Measurements from ENCODE around the gene CACNG6. TPM values are rescaled to one million over a fixed set of nuclear protein-coding genes. Genes with fewer than 3 reads are reported as not detected.

Gene CACNG6
- total RNA-seq, 2 experiments from 2014 or later: not detected

DNA sequence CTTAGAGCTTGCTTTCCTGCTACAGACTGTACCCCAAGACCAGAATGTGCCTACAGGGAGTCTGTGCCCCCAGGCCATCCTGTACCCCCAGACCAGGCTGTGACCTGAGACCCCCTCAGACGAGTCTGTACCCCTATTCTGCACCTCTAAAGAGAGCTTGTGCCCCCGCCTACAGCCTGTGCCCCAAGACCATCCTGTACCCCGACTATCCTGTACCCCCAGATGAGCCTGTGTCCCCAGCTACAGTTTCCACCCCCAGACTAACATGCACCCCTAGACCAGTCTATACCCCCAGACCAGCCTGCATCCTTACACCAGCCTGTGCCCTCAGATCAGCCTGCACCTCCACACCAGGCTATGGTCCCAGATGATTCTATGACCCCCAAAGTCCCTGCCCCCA lies 2.0 kb downstream of the CACNG6 start:
- no peak for DNase-seq
- no peak overlapping the region for H3K27ac Mint-ChIP-seq
- H3K4me1 Mint-ChIP-seq: no peaks in the 10 kb centered on the region
- POLR2A ChIA-PET: no interaction called here
- no peaks in the 10 kb centered on the region for H3K9me3 Mint-ChIP-seq
- CTCF ChIA-PET: no interaction called here
- H3K27me3 Mint-ChIP-seq: peaks cover 42% of the 10 kb centered on the region
- H3K4me3 Mint-ChIP-seq: no peak overlapping the region
- no peaks in the 10 kb centered on the region for H3K36me3 Mint-ChIP-seq (ENCODE audit: low read depth)

GRCh38 chr19:53994811-53995210 lies 3.4 kb downstream of the CACNG6 start:
- Mint-ChIP-seq H3K27me3 (peaks cover 42% of the 10 kb centered on the region), H3K36me3 (ENCODE audit: low read depth) (no peaks in the 10 kb centered on the region), H3K4me1 (no peaks in the 10 kb centered on the region), H3K27ac (no peak overlapping the region), H3K4me3 (no peak overlapping the region), H3K9me3 (no peaks in the 10 kb centered on the region)
- POLR2A ChIA-PET: interaction anchor here (0.6 kb wide), 1 partner anchor 1787 kb away, joined by 6 read pairs; no protein-coding TSS in a partner anchor
- CTCF ChIA-PET: interaction anchor here (0.9 kb wide), 1 partner anchor 202 kb away, joined by 3 read pairs; no protein-coding TSS in a partner anchor
- no peak for DNase-seq

DNA sequence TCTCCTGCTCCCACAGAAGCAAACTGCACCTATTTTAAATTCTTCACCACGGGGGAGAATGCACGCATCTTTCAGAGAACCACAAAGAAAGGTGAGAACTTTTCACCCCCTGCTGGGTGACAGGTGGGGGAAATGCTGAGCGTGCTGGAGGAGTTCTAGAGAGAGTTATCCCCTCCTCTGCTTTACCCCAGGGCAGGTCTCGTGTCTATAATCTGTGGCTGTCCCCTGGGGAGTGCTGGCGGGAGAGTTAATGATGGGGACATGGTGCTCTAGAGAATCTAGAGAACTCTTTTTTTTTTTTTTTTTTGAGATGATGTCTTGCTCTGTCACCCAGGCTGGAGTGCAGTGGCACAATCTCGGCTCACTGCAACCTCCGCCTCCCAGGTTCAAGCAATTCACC lies 6.8 kb downstream of the CACNG6 start:
- no peak for DNase-seq
- Mint-ChIP-seq H3K9me3 (no peaks in the 10 kb centered on the region), H3K36me3 (ENCODE audit: low read depth) (no peaks in the 10 kb centered on the region), H3K4me3 (no peak overlapping the region), H3K27ac (no peak overlapping the region), H3K27me3 (peaks cover 29% of the 10 kb centered on the region), H3K4me1 (no peaks in the 10 kb centered on the region)
- CTCF ChIA-PET: no interaction called here
- POLR2A ChIA-PET: no interaction called here

DNA sequence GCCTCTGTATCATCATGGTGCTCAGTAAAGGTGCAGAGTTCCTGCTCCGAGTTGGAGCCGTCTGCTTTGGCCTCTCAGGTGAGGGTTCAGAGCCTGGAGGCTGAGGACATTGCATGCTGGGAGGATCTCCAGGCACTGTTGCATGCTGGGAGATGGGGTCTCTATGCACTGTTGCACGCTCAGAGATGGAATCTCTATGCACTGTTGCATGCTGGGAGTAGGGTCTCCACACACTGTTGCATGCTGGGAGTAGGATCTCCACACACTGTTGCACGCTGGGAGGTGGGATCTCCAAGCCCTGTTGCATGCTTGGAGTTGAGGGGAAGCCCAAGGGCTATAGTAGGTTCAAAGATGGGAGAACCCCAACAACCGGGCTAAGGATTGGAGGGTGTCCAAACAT lies 8.3 kb downstream of the CACNG6 start:
- Mint-ChIP-seq H3K36me3 (ENCODE audit: low read depth) (no peaks in the 10 kb centered on the region), H3K9me3 (no peaks in the 10 kb centered on the region), H3K4me3 (no peak overlapping the region), H3K4me1 (no peaks in the 10 kb centered on the region), H3K27me3 (peaks cover 15% of the 10 kb centered on the region), H3K27ac (no peak overlapping the region)
- ChIA-PET POLR2A (no interaction called here), CTCF (no interaction called here)
- DNase-seq: no peak

- no peak for DNase-seq
- Mint-ChIP-seq H3K4me3 (no peak overlapping the region), H3K27ac (no peak overlapping the region), H3K9me3 (no peaks in the 10 kb centered on the region), H3K4me1 (no peaks in the 10 kb centered on the region), H3K27me3 (peaks cover 2% of the 10 kb centered on the region), H3K36me3 (ENCODE audit: low read depth) (no peaks in the 10 kb centered on the region)
- ChIA-PET CTCF (interaction anchor here (0.7 kb wide), 1 partner anchor 10 kb away, joined by 3 read pairs; no protein-coding TSS in a partner anchor), POLR2A (no interaction called here)
These were observed 10.1 kb downstream of the CACNG6 start for GRCh38 chr19:54001496-54001895.

GRCh38 chr19:54002495-54003315 lies 11.3 kb downstream of the CACNG6 start:
- DNase-seq: no peak
- ChIA-PET POLR2A (no interaction called here), CTCF (no interaction called here)
- H3K36me3 Mint-ChIP-seq (ENCODE audit: low read depth): no peaks in the 10 kb centered on the region
- no peaks in the 10 kb centered on the region for H3K9me3 Mint-ChIP-seq
- H3K27ac Mint-ChIP-seq: no peak overlapping the region
- no peaks in the 10 kb centered on the region for H3K4me1 Mint-ChIP-seq
- no peak overlapping the region for H3K4me3 Mint-ChIP-seq
- no peaks in the 10 kb centered on the region for H3K27me3 Mint-ChIP-seq

DNA sequence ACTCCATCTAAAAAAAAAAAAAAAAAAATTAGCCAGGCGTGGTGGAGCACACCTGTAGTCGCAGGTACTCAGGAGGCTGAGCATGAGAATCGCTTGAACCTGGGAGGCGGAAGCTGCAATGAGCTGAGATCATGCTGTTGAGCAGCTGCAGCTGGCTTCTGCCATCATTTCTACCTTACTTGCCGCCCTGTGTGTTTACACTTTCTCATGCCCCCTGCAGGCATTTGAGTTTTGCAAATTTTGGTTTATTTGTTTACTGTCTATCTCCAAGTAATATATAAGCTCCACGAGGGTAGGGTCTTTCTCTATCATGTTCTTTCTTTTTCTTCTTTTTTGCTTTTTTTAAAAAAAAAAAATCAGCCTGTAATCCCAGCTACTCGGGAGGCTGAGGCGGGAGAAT lies 18.0 kb downstream of the CACNG6 start:
- Mint-ChIP-seq H3K9me3 (no peaks in the 10 kb centered on the region), H3K36me3 (ENCODE audit: low read depth) (no peaks in the 10 kb centered on the region), H3K27me3 (peaks cover 3% of the 10 kb centered on the region), H3K4me1 (peaks cover 2% of the 10 kb centered on the region), H3K27ac (no peak overlapping the region), H3K4me3 (no peak overlapping the region)
- CTCF ChIA-PET: interaction anchor here (0.6 kb wide), 1 partner anchor 22 kb away, joined by 3 read pairs; no protein-coding TSS in a partner anchor
- no peak for DNase-seq
- POLR2A ChIA-PET: no interaction called here

- H3K9me3 Mint-ChIP-seq: no peaks in the 10 kb centered on the region
- peaks cover 2% of the 10 kb centered on the region for H3K4me1 Mint-ChIP-seq
- no peaks in the 10 kb centered on the region for H3K36me3 Mint-ChIP-seq (ENCODE audit: low read depth)
- no peak overlapping the region for H3K27ac Mint-ChIP-seq
- H3K4me3 Mint-ChIP-seq: no peak overlapping the region
- ChIA-PET CTCF (no interaction called here), POLR2A (no interaction called here)
- peaks cover 3% of the 10 kb centered on the region for H3K27me3 Mint-ChIP-seq
- DNase-seq: no peak
These were observed 19.0 kb downstream of the CACNG6 start for GRCh38 chr19:54010474-54010873.

GRCh38 chr19:54011507-54012211 lies 20.2 kb downstream of the CACNG6 start:
- ChIA-PET POLR2A (no interaction called here), CTCF (interaction anchor here (0.6 kb wide), 1 partner anchor 10 kb away, joined by 3 read pairs; no protein-coding TSS in a partner anchor)
- Mint-ChIP-seq H3K27ac (no peak overlapping the region), H3K4me1 (peaks cover 2% of the 10 kb centered on the region), H3K9me3 (no peaks in the 10 kb centered on the region), H3K4me3 (no peak overlapping the region), H3K36me3 (ENCODE audit: low read depth) (no peaks in the 10 kb centered on the region), H3K27me3 (peaks cover 3% of the 10 kb centered on the region)
- DNase-seq: no peak

DNA sequence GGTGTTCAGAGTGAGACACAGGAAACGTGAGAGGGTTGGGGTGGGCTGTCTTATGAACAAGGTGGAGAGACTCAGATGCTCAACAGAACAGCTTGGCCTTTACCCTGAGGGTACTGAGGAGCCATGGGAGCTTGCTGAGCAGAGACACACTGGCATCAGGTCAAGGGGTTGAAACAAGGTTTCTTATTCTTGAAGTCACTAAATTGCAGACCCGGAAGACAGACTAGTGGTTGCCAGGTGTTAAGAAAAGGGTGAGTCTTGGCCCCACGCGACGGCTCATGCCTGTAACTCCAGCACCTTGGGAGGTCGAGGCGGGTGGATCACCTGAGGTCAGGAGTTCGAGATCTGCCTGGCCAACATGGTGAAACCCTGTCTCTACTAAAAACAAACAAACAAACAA lies 22.4 kb downstream of the CACNG6 start:
- Mint-ChIP-seq H3K27me3 (peaks cover 2% of the 10 kb centered on the region), H3K4me3 (no peak overlapping the region), H3K4me1 (no peaks in the 10 kb centered on the region), H3K36me3 (ENCODE audit: low read depth) (no peaks in the 10 kb centered on the region), H3K27ac (no peak overlapping the region), H3K9me3 (no peaks in the 10 kb centered on the region)
- POLR2A ChIA-PET: no interaction called here
- CTCF ChIA-PET: no interaction called here
- no peak for DNase-seq

DNA sequence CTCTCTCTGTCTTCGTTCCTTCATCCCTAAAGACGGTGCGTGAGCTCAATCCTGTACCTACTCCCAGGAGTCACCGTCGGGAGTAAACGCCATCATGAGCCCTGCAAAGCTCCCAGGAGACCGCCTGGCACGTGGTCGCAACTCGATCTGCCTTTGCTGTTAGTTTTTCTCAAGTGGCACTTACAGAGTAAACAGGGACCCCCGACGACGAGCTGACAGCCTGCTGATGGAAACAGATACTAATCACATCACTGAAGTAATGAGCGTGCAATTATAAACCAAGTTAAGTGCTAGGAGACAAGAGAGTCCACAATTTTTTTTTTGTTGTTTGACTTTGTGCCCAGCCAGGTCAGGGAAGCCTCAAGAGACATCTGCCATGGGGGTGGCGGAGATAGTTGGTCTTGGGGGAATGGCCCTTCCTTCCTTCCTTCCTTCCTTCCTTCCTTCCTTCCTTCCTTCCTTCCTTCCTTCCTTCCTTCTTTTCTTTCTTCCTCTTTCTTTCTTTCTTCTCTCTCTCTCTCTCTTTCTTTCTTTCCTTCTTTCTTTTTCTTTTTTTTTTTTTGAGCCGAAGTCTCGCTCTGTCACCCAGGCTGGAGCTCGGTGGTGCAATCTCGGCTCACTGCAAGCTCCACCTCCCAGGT lies 23.6 kb downstream of the CACNG6 start:
- POLR2A ChIA-PET: no interaction called here
- no peak overlapping the region for H3K4me3 Mint-ChIP-seq
- no peak for DNase-seq
- no peak overlapping the region for H3K27ac Mint-ChIP-seq
- no peaks in the 10 kb centered on the region for H3K9me3 Mint-ChIP-seq
- H3K27me3 Mint-ChIP-seq: peaks cover 2% of the 10 kb centered on the region
- H3K4me1 Mint-ChIP-seq: peaks cover 2% of the 10 kb centered on the region
- CTCF ChIA-PET: interaction anchor here (1.2 kb wide), 1 partner anchor 13 kb away, joined by 3 read pairs; no protein-coding TSS in a partner anchor
- no peaks in the 10 kb centered on the region for H3K36me3 Mint-ChIP-seq (ENCODE audit: low read depth)

- H3K36me3 Mint-ChIP-seq (ENCODE audit: low read depth): no peaks in the 10 kb centered on the region
- ChIA-PET POLR2A (no interaction called here), CTCF (no interaction called here)
- no peak for DNase-seq
- no peak overlapping the region for H3K4me3 Mint-ChIP-seq
- peaks cover 7% of the 10 kb centered on the region for H3K4me1 Mint-ChIP-seq
- H3K27ac Mint-ChIP-seq: no peak overlapping the region
- H3K9me3 Mint-ChIP-seq: no peaks in the 10 kb centered on the region
- H3K27me3 Mint-ChIP-seq: peaks cover 6% of the 10 kb centered on the region
These were observed 25.8 kb downstream of the CACNG6 start for GRCh38 chr19:54017261-54017660.

- ChIA-PET CTCF (no interaction called here), POLR2A (no interaction called here)
- DNase-seq: no peak
- H3K9me3 Mint-ChIP-seq: no peaks in the 10 kb centered on the region
- no peak overlapping the region for H3K4me3 Mint-ChIP-seq
- peaks cover 11% of the 10 kb centered on the region for H3K4me1 Mint-ChIP-seq
- no peak overlapping the region for H3K27ac Mint-ChIP-seq
- peaks cover 14% of the 10 kb centered on the region for H3K27me3 Mint-ChIP-seq
- H3K36me3 Mint-ChIP-seq (ENCODE audit: low read depth): no peaks in the 10 kb centered on the region
These were observed 29.9 kb downstream of the CACNG6 start for GRCh38 chr19:54021363-54021762.

All from activated CD4-positive, alpha-beta T cell treated with anti-CD3 and anti-CD28 coated beads, Interleukin-2, amount 10 ng/mL, durations not matched to agents 7 days and 5 days (primary cell).